Measurements from ENCODE around the gene CBX4. TPM values are rescaled to one million over a fixed set of nuclear protein-coding genes. Genes with fewer than 3 reads are reported as not detected.

CBX4 gene
- total and polyA plus RNA-seq, 2 of the 13 experiments (the other 11 are each of a cell fraction or from before 2014, with no cell fraction given), result 25.8 to 50.8 TPM

DNA sequence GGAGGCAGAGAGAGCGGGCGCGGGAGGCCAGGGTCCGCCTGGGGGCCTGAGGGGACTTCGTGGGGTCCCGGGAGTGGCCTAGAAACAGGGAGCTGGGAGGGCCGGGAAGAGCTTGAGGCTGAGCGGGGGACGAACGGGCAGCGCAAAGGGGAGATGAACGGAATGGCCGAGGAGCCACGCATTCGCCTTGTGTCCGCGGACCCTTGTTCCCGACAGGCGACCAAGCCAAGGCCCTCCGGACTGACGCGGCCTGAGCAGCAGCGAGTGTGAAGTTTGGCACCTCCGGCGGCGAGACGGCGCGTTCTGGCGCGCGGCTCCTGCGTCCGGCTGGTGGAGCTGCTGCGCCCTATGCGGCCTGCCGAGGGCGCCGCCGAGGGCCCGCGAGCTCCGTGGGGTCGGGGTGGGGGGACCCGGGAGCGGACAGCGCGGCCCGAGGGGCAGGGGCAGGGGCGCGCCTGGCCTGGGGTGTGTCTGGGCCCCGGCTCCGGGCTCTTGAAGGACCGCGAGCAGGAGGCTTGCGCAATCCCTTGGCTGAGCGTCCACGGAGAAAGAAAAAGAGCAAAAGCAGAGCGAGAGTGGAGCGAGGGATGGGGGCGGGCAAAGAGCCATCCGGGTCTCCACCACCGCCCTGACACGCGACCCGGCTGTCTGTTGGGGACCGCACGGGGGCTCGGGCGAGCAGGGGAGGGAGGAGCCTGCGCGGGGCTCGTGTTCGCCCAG, 1.2 kb upstream of the CBX4 start (continued):
- TF ChIP-seq RXRB (CRISPR knock-in tag; IDR thresholded peaks at IDR 0.05; ENCODE audit: borderline replicate concordance) (no peak), SMAD3 (CRISPR knock-in tag; IDR thresholded peaks at IDR 0.05) (no peak), TAF1 (CRISPR knock-in tag; IDR thresholded peaks at IDR 0.05) (0 out of 2 replicates have a peak, but pooled peaks have one; percentile 2), KDM5A (IDR thresholded peaks at IDR 0.05; ENCODE audit: borderline replicate concordance, low read length) (no peak), NFAT5 (CRISPR knock-in tag; IDR thresholded peaks at IDR 0.05) (no peak), RBM39 (IDR thresholded peaks at IDR 0.05; ENCODE audit: low read depth, low read length, poor library complexity, severe bottlenecking) (peak; percentile 22), PHB2 (IDR thresholded peaks at IDR 0.05; ENCODE audit: partially characterized antibody) (no peak), PAF1 (CRISPR knock-in tag; IDR thresholded peaks at IDR 0.05) (no peak), ZNF260 (CRISPR knock-in tag; IDR thresholded peaks at IDR 0.05; ENCODE audit: borderline replicate concordance, low read depth) (no peak), ZNF441 (CRISPR knock-in tag; IDR thresholded peaks at IDR 0.05; ENCODE audit: borderline replicate concordance) (no peak), HOXD1 (CRISPR knock-in tag; IDR thresholded peaks at IDR 0.05) (no peak), MTERF4 (CRISPR knock-in tag; IDR thresholded peaks at IDR 0.05) (no peak), ZNF530 (CRISPR knock-in tag; IDR thresholded peaks at IDR 0.05; ENCODE audit: low read depth) (no peak)
- TF ChIP-seq, protein P1, sequence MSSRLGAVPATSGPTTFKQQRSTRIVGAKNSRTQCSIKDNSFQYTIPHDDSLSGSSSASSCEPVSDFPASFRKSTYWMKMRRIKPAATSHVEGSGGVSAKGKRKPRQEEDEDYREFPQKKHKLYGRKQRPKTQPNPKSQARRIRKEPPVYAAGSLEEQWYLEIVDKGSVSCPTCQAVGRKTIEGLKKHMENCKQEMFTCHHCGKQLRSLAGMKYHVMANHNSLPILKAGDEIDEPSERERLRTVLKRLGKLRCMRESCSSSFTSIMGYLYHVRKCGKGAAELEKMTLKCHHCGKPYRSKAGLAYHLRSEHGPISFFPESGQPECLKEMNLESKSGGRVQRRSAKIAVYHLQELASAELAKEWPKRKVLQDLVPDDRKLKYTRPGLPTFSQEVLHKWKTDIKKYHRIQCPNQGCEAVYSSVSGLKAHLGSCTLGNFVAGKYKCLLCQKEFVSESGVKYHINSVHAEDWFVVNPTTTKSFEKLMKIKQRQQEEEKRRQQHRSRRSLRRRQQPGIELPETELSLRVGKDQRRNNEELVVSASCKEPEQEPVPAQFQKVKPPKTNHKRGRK (CRISPR knock-in tag; IDR thresholded peaks at IDR 0.05), result no peak; the same call in 1 of the 2 replicates
- TF ChIP-seq, protein P2, sequence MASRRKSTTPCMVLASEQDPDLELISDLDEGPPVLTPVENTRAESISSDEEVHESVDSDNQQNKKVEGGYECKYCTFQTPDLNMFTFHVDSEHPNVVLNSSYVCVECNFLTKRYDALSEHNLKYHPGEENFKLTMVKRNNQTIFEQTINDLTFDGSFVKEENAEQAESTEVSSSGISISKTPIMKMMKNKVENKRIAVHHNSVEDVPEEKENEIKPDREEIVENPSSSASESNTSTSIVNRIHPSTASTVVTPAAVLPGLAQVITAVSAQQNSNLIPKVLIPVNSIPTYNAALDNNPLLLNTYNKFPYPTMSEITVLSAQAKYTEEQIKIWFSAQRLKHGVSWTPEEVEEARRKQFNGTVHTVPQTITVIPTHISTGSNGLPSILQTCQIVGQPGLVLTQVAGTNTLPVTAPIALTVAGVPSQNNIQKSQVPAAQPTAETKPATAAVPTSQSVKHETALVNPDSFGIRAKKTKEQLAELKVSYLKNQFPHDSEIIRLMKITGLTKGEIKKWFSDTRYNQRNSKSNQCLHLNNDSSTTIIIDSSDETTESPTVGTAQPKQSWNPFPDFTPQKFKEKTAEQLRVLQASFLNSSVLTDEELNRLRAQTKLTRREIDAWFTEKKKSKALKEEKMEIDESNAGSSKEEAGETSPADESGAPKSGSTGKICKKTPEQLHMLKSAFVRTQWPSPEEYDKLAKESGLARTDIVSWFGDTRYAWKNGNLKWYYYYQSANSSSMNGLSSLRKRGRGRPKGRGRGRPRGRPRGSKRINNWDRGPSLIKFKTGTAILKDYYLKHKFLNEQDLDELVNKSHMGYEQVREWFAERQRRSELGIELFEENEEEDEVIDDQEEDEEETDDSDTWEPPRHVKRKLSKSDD (CRISPR knock-in tag; IDR thresholded peaks at IDR 0.05; ENCODE audit: low read depth), result peak; percentile 74; the same call in 1 of the 2 replicates
